ENCODE measurements around the gene RTCA. TPM values are rescaled to one million over a fixed set of nuclear protein-coding genes. Genes with fewer than 3 reads are reported as not detected.

RTCA gene
- total RNA-seq, 6 donors from 2014 or later, result 12.1 to 36.4 (median 30.3) TPM

GRCh38 chr1:100308777-100309176 lies 42.8 kb downstream of the RTCA start:
- no peak for ATAC-seq (ENCODE audit: low FRiP score in 2 of 2)
- H3K36me3 ChIP-seq, result no peaks in the 10 kb centered on the region
- DNase-seq, result no peak
- no peaks in the 10 kb centered on the region for H3K9me3 ChIP-seq
- WGBS, 2 donors, result 76 to 86% methylated on average over 2 of the region's 2 CpGs
- H3K4me3 ChIP-seq, result no peak overlapping the region
- no peaks in the 10 kb centered on the region for H3K4me1 ChIP-seq
- H3K27me3 ChIP-seq, result no peaks in the 10 kb centered on the region
- TF ChIP-seq POLR2A (IDR thresholded peaks at IDR 0.05) (no peak), CTCF (IDR thresholded peaks at IDR 0.05) (no peak), EP300 (IDR thresholded peaks at IDR 0.05) (no peak)
- H3K27ac ChIP-seq, result no peak overlapping the region

GRCh38 chr1:100309863-100310262 lies 43.8 kb downstream of the RTCA start:
- no peak for TF ChIP-seq POLR2A (IDR thresholded peaks at IDR 0.05)
- no peak for TF ChIP-seq POLR2AphosphoS5 (IDR thresholded peaks at IDR 0.05)
- TF ChIP-seq CTCF (IDR thresholded peaks at IDR 0.05), result no peak
- TF ChIP-seq EP300 (IDR thresholded peaks at IDR 0.05), result no peak
- H3K4me3 ChIP-seq, result no peak overlapping the region
- no peak for ATAC-seq (ENCODE audit: low FRiP score in 2 of 2)
- H3K4me1 ChIP-seq, result no peaks in the 10 kb centered on the region
- DNase-seq, result no peak
- no peaks in the 10 kb centered on the region for H3K36me3 ChIP-seq
- no peaks in the 10 kb centered on the region for H3K9me3 ChIP-seq
- no peaks in the 10 kb centered on the region for H3K27me3 ChIP-seq
- H3K27ac ChIP-seq, result no peak overlapping the region

GRCh38 chr1:100313382-100313781 lies 47.4 kb downstream of the RTCA start:
- H3K9me3 ChIP-seq, result peaks cover 0 to 7% (median 0%) of the 10 kb centered on the region in 4 donors
- no peak for ATAC-seq (ENCODE audit: low FRiP score in 2 of 2)
- H3K4me3 ChIP-seq, result no peak overlapping the region
- H3K36me3 ChIP-seq, result no peaks in the 10 kb centered on the region
- H3K4me1 ChIP-seq, result no peaks in the 10 kb centered on the region
- no peaks in the 10 kb centered on the region for H3K27me3 ChIP-seq
- TF ChIP-seq POLR2A (IDR thresholded peaks at IDR 0.05) (no peak), EP300 (IDR thresholded peaks at IDR 0.05) (no peak), CTCF (IDR thresholded peaks at IDR 0.05) (no peak), POLR2AphosphoS5 (IDR thresholded peaks at IDR 0.05) (no peak)
- no peak overlapping the region for H3K27ac ChIP-seq
- DNase-seq, result no peak
- WGBS, 2 donors, result 77 to 81% methylated on average over 4 of the region's 4 CpGs

- H3K27me3 ChIP-seq, result no peaks in the 10 kb centered on the region
- ATAC-seq (ENCODE audit: low FRiP score in 2 of 2) (no peak), DNase-seq (no peak)
- peaks cover 0 to 23% (median 1%) of the 10 kb centered on the region in 4 donors for H3K9me3 ChIP-seq
- no peak overlapping the region for H3K4me3 ChIP-seq
- no peak overlapping the region for H3K27ac ChIP-seq
- no peaks in the 10 kb centered on the region for H3K4me1 ChIP-seq
- TF ChIP-seq POLR2AphosphoS5 (IDR thresholded peaks at IDR 0.05) (no peak), CTCF (IDR thresholded peaks at IDR 0.05) (no peak), POLR2A (IDR thresholded peaks at IDR 0.05) (no peak), EP300 (IDR thresholded peaks at IDR 0.05) (no peak)
- no peaks in the 10 kb centered on the region for H3K36me3 ChIP-seq
Observed at GRCh38 chr1:100316622-100317021, 50.6 kb downstream of the RTCA start.

- DNase-seq, result no peak
- TF ChIP-seq EP300 (IDR thresholded peaks at IDR 0.05) (no peak), POLR2A (IDR thresholded peaks at IDR 0.05) (no peak), POLR2AphosphoS5 (IDR thresholded peaks at IDR 0.05) (no peak), CTCF (IDR thresholded peaks at IDR 0.05) (no peak)
- 84 to 94% methylated on average over 2 of the region's 2 CpGs for WGBS, 2 donors
- ATAC-seq (ENCODE audit: low FRiP score in 2 of 2), result no peak
- Histone ChIP-seq H3K4me3 (no peak overlapping the region), H3K36me3 (no peaks in the 10 kb centered on the region), H3K4me1 (no peaks in the 10 kb centered on the region), H3K27ac (no peak overlapping the region), H3K27me3 (no peaks in the 10 kb centered on the region), H3K9me3 (peaks cover 0 to 23% (median 1%) of the 10 kb centered on the region in 4 donors)
Observed at GRCh38 chr1:100320311-100321099, 54.5 kb downstream of the RTCA start.
